SK-MEL-5 (cell line): ENCODE measurements around the gene B4GALT6. TPM values are rescaled to one million over a fixed set of nuclear protein-coding genes. Genes with fewer than 3 reads are reported as not detected.

Source experiments
- DNase-seq: peaks from one replicate; pipeline ENCODE4 v3.0.0-alpha.2; 2016; ENCODE audit warnings: low read depth, low spot score
- in situ Hi-C: cut with HindIII; loops from 2 replicates; pipeline ENCODE4 v1.10.0; 2016; ENCODE audit warnings: low sequenced_read_pairs, high pct_unique_total_duplicates, low pct_unique_long_range_greater_than_20kb
- total RNA-seq: library from RNA; depleted of rRNA; stranded (reverse); fragments of >200 nt; shearing (Covaris generic); gene quantifications from 2 replicates; pipeline ENCODE4 v1.2.3, GENCODE V29; 2014

B4GALT6 gene
- total RNA-seq, 1 experiment from 2014 or later: 16.1 TPM

- in situ Hi-C loops: no loop called here
- no peak for DNase-seq
Measured at GRCh38 chr18:31675404-31675803, 9.0 kb downstream of the B4GALT6 start.

- DNase-seq: no peak
- in situ Hi-C loops: no loop called here
Measured at GRCh38 chr18:31672628-31673135, 11.7 kb downstream of the B4GALT6 start.

DNA sequence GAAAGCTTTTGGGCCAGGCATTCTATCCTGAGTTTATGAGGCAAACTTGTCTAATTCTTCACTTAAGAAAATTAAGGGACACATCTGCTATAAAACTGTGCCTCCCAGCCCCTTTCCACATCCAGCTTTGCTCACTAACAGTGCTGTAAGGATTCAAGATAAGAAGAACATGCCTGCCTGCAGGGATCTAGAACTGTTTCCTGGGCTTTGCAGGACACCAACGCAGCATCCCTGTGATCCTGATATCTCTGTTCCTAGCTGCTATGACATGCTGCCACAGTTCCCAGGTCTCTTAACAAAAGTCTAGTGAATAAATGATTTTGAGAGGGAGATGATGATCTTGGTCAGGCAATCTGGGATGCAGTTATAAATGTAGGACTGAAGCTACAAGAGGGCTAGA is 12.4 kb downstream of the B4GALT6 start:
- in situ Hi-C loops: no loop called here
- no peak for DNase-seq

- DNase-seq: no peak
- in situ Hi-C loops: no loop called here
Measured at GRCh38 chr18:31669541-31669940, 14.8 kb downstream of the B4GALT6 start.

DNA sequence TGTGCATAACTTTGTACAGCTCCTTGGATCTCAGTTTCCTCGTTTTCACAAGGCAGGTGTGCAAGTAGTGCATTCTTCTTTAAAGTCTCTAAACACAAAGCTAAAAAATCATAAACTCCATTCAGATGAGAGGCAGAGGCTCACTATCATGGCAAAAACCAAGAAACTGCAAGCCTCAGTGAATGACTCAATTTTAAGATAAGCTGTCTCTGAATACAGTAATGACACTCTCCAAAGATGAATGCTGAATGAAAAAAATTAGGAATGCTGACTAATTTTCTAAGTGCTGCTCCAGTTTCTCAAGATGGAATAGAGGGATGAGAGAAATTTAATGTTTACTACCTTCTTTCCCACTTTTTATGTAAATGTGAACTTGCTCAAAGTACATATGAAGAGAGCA is 17.2 kb downstream of the B4GALT6 start:
- DNase-seq: no peak
- in situ Hi-C loops: no loop called here

GRCh38 chr18:31666055-31666454 is 18.3 kb downstream of the B4GALT6 start:
- in situ Hi-C loops: no loop called here
- no peak for DNase-seq

- in situ Hi-C loops: no loop called here
- DNase-seq: no peak
Measured at GRCh38 chr18:31664101-31664500, 20.3 kb downstream of the B4GALT6 start.

GRCh38 chr18:31661965-31662364 is 22.4 kb downstream of the B4GALT6 start:
- DNase-seq: no peak
- in situ Hi-C loops: no loop called here

- in situ Hi-C loops: no loop called here
- no peak for DNase-seq
Measured at GRCh38 chr18:31660763-31661162, 23.6 kb downstream of the B4GALT6 start.

GRCh38 chr18:31659576-31660177 is 24.7 kb downstream of the B4GALT6 start:
- no peak for DNase-seq
- in situ Hi-C loops: no loop called here

DNA sequence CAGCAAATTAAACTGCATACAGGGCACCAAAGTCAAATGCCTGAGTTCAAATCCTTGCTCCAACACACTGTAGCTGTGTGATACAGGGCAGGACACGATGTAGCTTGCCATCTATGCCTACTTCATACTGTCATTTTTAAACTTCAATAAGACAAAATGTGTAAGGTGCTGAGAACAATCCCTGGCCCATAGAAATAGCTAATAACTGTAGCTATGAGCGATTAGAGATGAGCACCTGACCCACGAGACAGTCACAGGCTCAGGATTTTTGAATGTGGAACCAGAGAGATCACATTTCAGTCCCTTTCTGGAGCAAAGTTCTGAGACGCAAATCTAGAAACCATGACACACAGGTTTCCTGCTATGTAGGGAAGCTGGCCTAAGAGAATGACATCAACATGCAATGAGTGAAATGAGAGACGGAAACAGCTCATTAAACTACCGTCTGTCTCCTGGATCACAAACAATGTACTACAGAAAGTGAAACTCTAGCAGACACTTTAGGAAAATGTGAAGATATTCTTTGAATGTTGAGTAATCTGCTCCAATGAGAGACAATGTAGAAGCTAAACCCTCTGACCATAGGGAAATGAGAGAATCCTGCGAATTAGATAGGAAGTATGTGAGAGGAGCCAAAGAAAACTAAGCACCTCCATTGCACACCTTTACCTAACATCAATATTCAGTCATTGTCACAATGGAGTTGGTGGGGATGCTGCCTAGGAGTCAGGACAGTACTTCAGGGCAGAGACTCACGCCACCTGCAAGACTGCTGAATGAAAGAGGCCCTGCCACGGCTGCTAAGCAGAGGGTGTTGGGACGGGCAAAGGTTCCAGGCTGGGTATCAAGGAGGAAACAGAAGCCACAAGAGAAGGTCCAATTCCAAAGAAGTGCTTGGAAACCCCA is 25.5 kb downstream of the B4GALT6 start:
- in situ Hi-C loops: no loop called here
- no peak for DNase-seq

GRCh38 chr18:31657823-31658669 is 26.3 kb downstream of the B4GALT6 start:
- no peak for DNase-seq
- in situ Hi-C loops: no loop called here

GRCh38 chr18:31656754-31657153 is 27.6 kb downstream of the B4GALT6 start:
- in situ Hi-C loops: no loop called here
- no peak for DNase-seq

DNA sequence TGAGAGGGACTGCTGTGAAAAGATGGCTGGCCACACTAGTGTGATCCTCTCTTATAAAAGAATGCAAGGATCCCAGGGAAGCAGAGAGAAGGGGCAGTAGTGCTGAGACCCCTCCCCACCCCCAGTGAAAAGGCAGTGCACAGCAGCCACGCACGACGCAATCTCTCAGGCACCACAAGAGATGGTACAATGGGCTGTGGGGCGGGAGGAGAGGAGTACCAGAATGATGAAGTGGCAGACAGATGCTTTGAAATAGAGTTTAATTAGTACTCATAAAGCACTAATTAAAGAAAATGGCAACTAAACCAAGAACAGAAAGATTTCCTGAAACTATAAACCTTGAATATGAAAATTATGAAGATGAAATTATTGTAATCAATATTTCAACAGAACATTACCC is 29.0 kb downstream of the B4GALT6 start:
- no peak for DNase-seq
- in situ Hi-C loops: no loop called here

DNA sequence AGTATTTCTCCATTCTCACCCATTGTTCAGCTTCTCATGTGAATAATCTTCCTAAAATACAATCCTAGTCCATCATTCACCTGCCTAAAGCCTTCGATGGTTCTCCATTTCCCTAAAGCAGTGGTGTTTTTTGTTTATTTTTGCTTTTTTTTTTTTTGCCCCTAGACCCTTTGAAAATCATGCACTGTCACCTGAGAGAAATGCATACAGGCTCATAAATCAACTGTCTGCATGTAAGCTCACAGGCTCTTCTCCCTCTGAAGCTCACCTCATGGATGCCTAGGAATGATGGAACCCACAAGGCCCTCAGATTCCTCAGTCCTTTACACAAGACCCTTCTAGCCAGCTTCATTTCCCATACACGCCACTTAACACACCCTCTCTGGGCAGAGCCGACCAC is 31.5 kb downstream of the B4GALT6 start:
- in situ Hi-C loops: no loop called here

GRCh38 chr18:31652357-31652756 is 32.0 kb downstream of the B4GALT6 start:
- in situ Hi-C loops: no loop called here
- no peak for DNase-seq

More for the DNA sequence above, 31.5 kb downstream of the B4GALT6 start:
- no peak for DNase-seq

DNA sequence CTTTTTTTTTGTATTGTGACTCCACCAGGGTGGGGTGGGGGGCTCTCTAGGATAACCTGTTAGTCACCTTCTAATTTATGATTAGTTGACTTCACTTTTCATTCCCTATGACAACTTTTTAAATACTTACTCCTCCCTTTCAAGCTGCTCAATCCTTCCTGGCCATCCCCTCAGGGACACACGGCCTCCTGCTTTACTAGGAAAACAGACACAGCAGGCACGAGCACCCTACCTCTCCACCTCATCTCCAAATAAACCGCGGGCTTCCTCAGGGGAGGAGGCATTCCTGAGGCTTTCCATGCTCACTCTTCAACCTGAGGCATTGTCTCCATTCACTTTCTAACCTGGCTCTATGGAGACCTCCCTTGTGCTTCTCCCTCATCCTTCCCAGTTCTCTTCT is 33.0 kb downstream of the B4GALT6 start:
- DNase-seq: no peak
- in situ Hi-C loops: no loop called here
